Muscle of back (tissue), 11 donors: ENCODE results near the gene FOXD1. TPM values are rescaled to one million over a fixed set of nuclear protein-coding genes. Genes with fewer than 3 reads are reported as not detected.
"Not testable (repeated sequence)": the region's sequence is repeated elsewhere in the genome, so short reads cannot be mapped to it uniquely, and the experiment has no call there.

Source experiments
- DNase-seq, 3 donors: peaks; one replicate each; pipeline versions ENCODE4 v3.0.0 to v3.0.0-alpha.2; 2013
- polyA plus RNA-seq, 10 donors: library from polyadenylated mRNA; unstranded; fragments of 120-200 nt; gene quantifications; one replicate each; pipeline ENCODE4 v1.2.1, GENCODE V29; 2013; ENCODE audit not compliant: insufficient read length in 10 of 10

The FOXD1 gene
- polyA plus RNA-seq, 10 donors, result 0.54 to 1.8 (median 1.3) TPM

- not testable (repeated sequence) for DNase-seq
Measured at GRCh38 chr5:73468638-73469037, 20.1 kb upstream of the FOXD1 start.

GRCh38 chr5:73464016-73464745, 15.6 kb upstream of the FOXD1 start:
- peak; percentile 78 to 96 (median 91) for DNase-seq

- DNase-seq, result no peak
Measured at GRCh38 chr5:73460133-73460532, 11.6 kb upstream of the FOXD1 start.

- no peak for DNase-seq
Measured at GRCh38 chr5:73459366-73459765, 10.8 kb upstream of the FOXD1 start.

- DNase-seq, result not testable (repeated sequence)
Measured at GRCh38 chr5:73456462-73456861, 7.9 kb upstream of the FOXD1 start.

GRCh38 chr5:73454379-73455036, 5.9 kb upstream of the FOXD1 start:
- DNase-seq, result peak in 1 of 3 donors; percentile 61

- DNase-seq, result no peak
Measured at GRCh38 chr5:73452215-73452614, 3.6 kb upstream of the FOXD1 start.

GRCh38 chr5:73451224-73452130, 2.9 kb upstream of the FOXD1 start:
- DNase-seq, result peak in 1 of 3 donors; percentile 74

- peak in 1 of 3 donors; percentile 81 for DNase-seq
Measured at GRCh38 chr5:73450672-73451223, 2.2 kb upstream of the FOXD1 start.

GRCh38 chr5:73450137-73450536, 1.6 kb upstream of the FOXD1 start:
- DNase-seq, result peak in 1 of 3 donors; percentile 62

GRCh38 chr5:73447530-73448462, 781 bp downstream of the FOXD1 start:
- peak in 1 of 3 donors; percentile 82 for DNase-seq

GRCh38 chr5:73446631-73447529, 1.7 kb downstream of the FOXD1 start:
- peak in 1 of 3 donors; percentile 59 for DNase-seq

- peak in 1 of 3 donors; percentile 47 for DNase-seq
Measured at GRCh38 chr5:73445665-73446630, 2.6 kb downstream of the FOXD1 start.

- DNase-seq, result peak in 1 of 3 donors; percentile 48
Measured at GRCh38 chr5:73444499-73445438, 3.8 kb downstream of the FOXD1 start.

GRCh38 chr5:73443829-73444498, 4.6 kb downstream of the FOXD1 start:
- no peak for DNase-seq

- no peak for DNase-seq
Measured at GRCh38 chr5:73442996-73443627, 5.5 kb downstream of the FOXD1 start.
